Progenitor cell of endocrine pancreas (in vitro differentiated cells): ENCODE data around the gene CORO2B. TPM values are rescaled to one million over a fixed set of nuclear protein-coding genes. Genes with fewer than 3 reads are reported as not detected.
A peak's percentile ranks its signal among the peaks of the same experiment; 100 is the strongest.

Experiments used
- DNase-seq: peaks from one replicate; pipeline ENCODE4 v3.0.0; 2021; ENCODE audit warnings: low spot score; ENCODE audit not compliant: unreplicated experiment
- H3K27ac Mint-ChIP-seq: 2 replicates; pipeline ENCODE4 v1.8.0; 2021; ENCODE audit warnings: mild to moderate bottlenecking, moderate library complexity, mixed read lengths
- H3K27me3 Mint-ChIP-seq: 2 replicates; pipeline ENCODE4 v1.8.0; 2021; ENCODE audit warnings: mixed read lengths
- H3K36me3 Mint-ChIP-seq: 2 replicates; pipeline ENCODE4 v1.8.0; 2022; ENCODE audit warnings: mixed read lengths; ENCODE audit not compliant: insufficient read depth
- H3K4me1 Mint-ChIP-seq: 2 replicates; pipeline ENCODE4 v1.8.0; 2021; ENCODE audit warnings: low read depth, mixed read lengths
- H3K4me3 Mint-ChIP-seq: 2 replicates; pipeline ENCODE4 v1.8.0; 2021; ENCODE audit warnings: low read depth, mild to moderate bottlenecking, moderate library complexity, mixed read lengths
- H3K9me3 Mint-ChIP-seq: 2 replicates; pipeline ENCODE4 v1.8.0; 2021; ENCODE audit warnings: low read depth, mixed read lengths
- total RNA-seq: library from RNA; stranded (reverse); gene quantifications from 2 replicates; pipeline ENCODE4 v1.2.1, GENCODE V29; 2021
- TF ChIP-seq, protein P1 (sequence below): fragments of 200-600 bp; sonication (generic); IDR thresholded peaks from one replicate; pipeline ENCODE4 v1.5.0; 2021; ENCODE audit warnings: antibody characterized with exemption, mild to moderate bottlenecking; ENCODE audit not compliant: unreplicated experiment

CORO2B gene
- total RNA-seq, 1 donor from 2014 or later = 1.5 TPM

DNA sequence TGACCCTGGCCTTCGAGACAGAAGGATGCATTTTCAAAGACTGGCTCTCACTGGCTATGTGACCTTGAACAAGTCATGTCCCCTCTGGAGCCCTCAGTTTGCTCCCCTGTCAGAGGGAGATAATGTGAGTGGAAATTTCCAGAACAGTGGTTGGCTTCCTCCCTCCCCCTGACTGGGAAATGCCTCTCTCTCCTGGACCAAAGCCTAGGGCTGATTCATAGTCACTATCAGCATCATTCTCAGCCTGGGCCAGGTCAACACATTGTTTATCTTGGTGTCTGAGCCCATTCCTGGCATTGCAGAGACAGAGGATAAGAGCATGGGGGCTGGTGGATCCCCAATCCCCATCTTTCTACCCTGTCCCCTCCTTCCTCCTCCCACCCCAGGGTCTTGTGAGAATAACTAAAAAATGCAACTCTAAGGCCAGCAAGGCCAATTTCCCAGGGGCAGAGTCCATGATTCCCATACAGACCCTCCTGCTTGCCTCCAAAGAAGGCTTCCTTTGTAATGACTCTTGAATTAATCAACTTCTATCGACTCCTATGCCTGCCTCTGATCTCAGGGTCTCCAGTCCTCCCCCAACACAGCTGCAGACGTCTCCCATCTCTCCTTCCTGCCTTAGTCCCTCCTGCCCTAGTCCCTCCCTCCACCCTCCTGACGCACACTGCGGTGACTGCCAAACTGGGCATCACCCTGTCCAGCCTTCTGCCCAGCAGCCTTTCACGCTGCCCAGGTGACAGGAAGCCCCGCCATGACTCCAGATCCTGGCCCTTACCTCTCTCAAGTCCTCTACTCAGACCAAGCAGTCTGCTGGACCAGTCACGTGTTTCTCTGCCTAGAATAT lies 35.4 kb upstream of the CORO2B start:
- H3K36me3 Mint-ChIP-seq = no peaks in the 10 kb centered on the region
- TF ChIP-seq, protein P1, sequence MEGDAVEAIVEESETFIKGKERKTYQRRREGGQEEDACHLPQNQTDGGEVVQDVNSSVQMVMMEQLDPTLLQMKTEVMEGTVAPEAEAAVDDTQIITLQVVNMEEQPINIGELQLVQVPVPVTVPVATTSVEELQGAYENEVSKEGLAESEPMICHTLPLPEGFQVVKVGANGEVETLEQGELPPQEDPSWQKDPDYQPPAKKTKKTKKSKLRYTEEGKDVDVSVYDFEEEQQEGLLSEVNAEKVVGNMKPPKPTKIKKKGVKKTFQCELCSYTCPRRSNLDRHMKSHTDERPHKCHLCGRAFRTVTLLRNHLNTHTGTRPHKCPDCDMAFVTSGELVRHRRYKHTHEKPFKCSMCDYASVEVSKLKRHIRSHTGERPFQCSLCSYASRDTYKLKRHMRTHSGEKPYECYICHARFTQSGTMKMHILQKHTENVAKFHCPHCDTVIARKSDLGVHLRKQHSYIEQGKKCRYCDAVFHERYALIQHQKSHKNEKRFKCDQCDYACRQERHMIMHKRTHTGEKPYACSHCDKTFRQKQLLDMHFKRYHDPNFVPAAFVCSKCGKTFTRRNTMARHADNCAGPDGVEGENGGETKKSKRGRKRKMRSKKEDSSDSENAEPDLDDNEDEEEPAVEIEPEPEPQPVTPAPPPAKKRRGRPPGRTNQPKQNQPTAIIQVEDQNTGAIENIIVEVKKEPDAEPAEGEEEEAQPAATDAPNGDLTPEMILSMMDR = no peak
- no peak overlapping the region for H3K4me3 Mint-ChIP-seq
- DNase-seq = no peak
- H3K4me1 Mint-ChIP-seq = no peaks in the 10 kb centered on the region
- peak overlapping the region; percentile 41 for H3K27ac Mint-ChIP-seq
- H3K9me3 Mint-ChIP-seq = no peaks in the 10 kb centered on the region
- H3K27me3 Mint-ChIP-seq = peaks cover 3% of the 10 kb centered on the region

DNA sequence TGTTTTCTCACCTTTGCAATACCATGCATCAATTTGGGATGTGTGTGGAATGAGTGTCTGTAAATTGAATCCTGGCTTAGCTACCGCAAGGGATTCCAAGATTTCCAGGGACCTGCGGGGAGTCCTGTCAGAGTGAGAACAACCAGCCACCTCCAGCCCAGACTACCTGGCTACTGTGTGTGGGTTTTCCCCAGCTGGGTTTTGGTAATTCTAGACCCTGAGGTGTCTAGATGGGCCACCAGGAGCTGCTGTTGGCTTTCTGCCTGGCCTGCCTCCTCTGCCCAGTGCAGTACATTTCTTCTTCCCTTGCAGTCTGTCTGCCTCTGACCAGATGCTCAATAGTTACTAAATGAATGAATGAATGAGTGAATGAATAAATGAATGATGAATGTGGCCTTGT lies 32.5 kb upstream of the CORO2B start:
- Mint-ChIP-seq H3K4me3 (no peak overlapping the region), H3K4me1 (no peaks in the 10 kb centered on the region), H3K9me3 (no peaks in the 10 kb centered on the region), H3K36me3 (no peaks in the 10 kb centered on the region), H3K27ac (no peak overlapping the region), H3K27me3 (peaks cover 6% of the 10 kb centered on the region)
- TF ChIP-seq, protein P1 = no peak
- no peak for DNase-seq

DNA sequence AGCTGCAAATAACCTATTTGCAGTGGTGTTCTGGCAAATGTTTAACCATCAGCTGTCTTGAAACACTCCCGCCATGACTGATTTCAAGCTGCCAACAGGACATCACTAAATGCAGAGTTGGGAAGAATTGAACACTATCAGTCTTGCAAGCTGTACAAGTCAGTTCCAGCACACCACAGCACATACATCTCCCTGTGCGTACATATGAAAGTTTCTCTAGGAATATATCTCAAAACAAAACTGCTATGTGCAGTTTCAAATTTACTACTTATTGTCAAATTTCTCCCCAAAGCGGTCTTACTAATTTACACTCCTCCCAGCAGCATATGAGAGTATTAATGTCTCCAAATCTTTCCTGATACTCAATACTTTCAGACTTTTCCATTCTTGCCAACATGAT lies 30.4 kb upstream of the CORO2B start:
- Mint-ChIP-seq H3K4me3 (no peak overlapping the region), H3K9me3 (no peaks in the 10 kb centered on the region), H3K27me3 (peaks cover 16% of the 10 kb centered on the region), H3K4me1 (no peaks in the 10 kb centered on the region), H3K36me3 (no peaks in the 10 kb centered on the region), H3K27ac (no peak overlapping the region)
- DNase-seq = no peak
- TF ChIP-seq, protein P1 = no peak

DNA sequence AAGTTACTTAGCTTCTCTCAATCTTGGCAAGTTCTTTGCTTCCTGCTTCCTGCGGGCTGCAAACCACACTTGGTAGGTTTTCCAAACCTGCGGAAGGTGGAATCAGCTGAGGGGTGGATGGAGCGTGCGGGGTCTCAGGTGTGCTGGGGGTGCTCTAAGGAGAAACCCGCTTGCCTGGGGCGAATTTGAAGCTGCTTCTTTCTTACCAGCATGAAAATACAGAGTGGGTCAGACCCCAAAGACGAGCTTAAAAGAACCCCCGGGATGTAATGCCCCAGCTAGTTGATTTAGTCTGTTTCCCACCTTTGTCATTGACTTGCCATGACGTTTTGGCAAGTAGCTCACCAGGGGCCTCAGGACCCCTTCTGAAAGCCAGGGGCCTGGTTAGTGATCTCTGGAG lies 28.8 kb upstream of the CORO2B start:
- DNase-seq = no peak
- Mint-ChIP-seq H3K27ac (no peak overlapping the region), H3K9me3 (no peaks in the 10 kb centered on the region)

DNA sequence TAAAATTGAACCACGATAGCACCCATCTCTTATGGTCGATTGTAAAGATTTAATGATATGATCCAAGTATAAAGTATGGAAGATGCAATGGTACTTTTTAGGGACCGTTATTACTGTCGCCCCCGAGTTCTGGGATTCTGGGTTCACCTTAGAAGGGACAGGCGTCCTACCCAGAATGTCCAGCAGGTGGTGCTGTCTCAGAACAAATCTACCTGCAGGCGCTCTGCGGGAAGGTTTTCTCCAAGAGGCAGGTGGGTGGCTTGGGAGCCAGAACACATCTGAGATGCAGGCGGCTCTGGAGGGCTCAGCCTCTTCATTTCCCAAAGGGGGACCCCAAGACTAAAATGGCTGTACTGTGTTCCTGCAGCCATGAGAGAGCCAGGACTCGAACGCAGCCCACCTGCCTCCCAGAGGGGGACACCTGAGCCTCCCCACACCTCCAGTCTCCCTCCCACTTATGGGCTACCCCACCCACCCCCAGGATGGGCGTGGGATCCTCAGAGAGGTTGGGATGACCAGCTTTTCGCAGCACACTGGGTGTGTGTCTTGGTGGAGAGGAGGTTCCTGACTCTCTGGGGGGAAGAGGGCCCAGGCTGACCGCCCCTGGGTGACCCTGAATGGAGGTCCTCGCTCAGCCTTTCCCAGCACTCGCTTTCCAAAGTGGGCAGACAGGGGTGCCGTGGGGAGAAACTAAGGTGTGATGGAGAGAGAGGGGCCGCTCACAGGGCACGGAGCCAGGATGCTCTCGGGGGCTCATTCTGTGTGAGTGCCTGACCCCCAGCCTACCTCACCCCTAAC lies 28.1 kb upstream of the CORO2B start:
- Mint-ChIP-seq H3K4me1 (no peaks in the 10 kb centered on the region), H3K4me3 (no peak overlapping the region), H3K36me3 (no peaks in the 10 kb centered on the region), H3K9me3 (no peaks in the 10 kb centered on the region), H3K27me3 (peaks cover 32% of the 10 kb centered on the region), H3K27ac (no peak overlapping the region)
- TF ChIP-seq, protein P1 = peak; percentile 92
- DNase-seq = peak; percentile 78

More for the DNA sequence above, 28.8 kb upstream of the CORO2B start:
- no peak overlapping the region for H3K4me3 Mint-ChIP-seq
- H3K36me3 Mint-ChIP-seq = no peaks in the 10 kb centered on the region
- peaks cover 25% of the 10 kb centered on the region for H3K27me3 Mint-ChIP-seq
- TF ChIP-seq, protein P1 = no peak
- no peaks in the 10 kb centered on the region for H3K4me1 Mint-ChIP-seq
